A673 (cell line): Measurements from ENCODE around the gene MAP3K13.

Experiments
- EZH2 ChIP-seq: fragments of 200-600 bp; sonication (generic); IDR thresholded peaks from 2 replicates; pipeline ENCODE4 v1.6.1; 2017; ENCODE audit warnings: borderline replicate concordance, low read depth, mild to moderate bottlenecking, mixed read lengths, antibody characterized with exemption, low read length; ENCODE audit not compliant: poor library complexity, severe bottlenecking
- TF ChIP-seq, protein P1 (sequence below): fragments of 300-800, 200-600 bp; sonication (generic); conservative IDR thresholded peaks from 2 replicates; pipeline ENCODE4 v1.5.1; 2017; ENCODE audit warnings: low read depth, mild to moderate bottlenecking, antibody characterized with exemption, low read length, moderate library complexity, mixed read lengths

- TF ChIP-seq, protein P1, sequence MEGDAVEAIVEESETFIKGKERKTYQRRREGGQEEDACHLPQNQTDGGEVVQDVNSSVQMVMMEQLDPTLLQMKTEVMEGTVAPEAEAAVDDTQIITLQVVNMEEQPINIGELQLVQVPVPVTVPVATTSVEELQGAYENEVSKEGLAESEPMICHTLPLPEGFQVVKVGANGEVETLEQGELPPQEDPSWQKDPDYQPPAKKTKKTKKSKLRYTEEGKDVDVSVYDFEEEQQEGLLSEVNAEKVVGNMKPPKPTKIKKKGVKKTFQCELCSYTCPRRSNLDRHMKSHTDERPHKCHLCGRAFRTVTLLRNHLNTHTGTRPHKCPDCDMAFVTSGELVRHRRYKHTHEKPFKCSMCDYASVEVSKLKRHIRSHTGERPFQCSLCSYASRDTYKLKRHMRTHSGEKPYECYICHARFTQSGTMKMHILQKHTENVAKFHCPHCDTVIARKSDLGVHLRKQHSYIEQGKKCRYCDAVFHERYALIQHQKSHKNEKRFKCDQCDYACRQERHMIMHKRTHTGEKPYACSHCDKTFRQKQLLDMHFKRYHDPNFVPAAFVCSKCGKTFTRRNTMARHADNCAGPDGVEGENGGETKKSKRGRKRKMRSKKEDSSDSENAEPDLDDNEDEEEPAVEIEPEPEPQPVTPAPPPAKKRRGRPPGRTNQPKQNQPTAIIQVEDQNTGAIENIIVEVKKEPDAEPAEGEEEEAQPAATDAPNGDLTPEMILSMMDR = no peak
- TF ChIP-seq EZH2 = no peak
Observed at GRCh38 chr3:185319801-185320200, 43.1 kb upstream of the MAP3K13 start.
